ENCODE measurements around the gene CDK9. TPM values are rescaled to one million over a fixed set of nuclear protein-coding genes. Genes with fewer than 3 reads are reported as not detected.

The CDK9 gene
- total and polyA plus RNA-seq, 7 donors: 26.5 to 46.1 (median 39.3) TPM

DNA sequence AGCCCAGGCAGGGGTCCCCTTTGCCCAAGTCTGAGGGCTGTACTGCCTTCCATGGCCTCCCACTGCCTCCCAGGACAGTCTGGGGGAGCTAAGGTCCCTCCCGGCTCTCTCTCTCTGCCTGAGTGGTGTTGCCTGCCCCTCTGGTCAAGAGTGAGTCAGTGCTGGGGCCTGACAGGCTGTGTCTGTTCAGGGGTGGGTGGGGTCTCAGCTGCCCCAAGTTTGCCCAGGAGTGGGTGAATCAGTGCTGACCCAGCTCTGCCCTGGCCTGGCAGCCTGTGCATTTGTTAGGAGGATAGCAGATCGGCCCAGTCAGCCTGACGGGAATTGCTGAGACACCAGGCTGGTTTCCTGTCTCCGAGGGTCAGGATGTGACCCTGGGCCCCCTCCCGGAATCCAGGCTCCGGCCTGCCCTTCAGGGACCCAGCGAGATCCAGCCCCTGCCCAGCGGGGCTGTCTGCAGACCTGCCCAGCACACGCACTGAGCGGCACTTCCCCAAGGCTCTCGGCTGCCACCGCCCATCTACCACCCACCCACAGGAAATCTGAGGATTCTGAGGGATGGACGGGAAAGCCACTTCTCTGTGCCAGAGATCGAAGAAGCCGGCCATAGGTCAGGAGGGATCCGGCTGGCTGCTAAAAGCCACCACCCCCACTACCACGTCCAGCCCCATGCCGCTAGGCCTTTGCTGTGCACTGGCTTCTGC lies 52.7 kb downstream of the CDK9 start:
- intact Hi-C loops (cut with DNase I): no loop called here
- no peaks in the 10 kb centered on the region for H3K27me3 ChIP-seq (ENCODE audit: insufficient read depth in 3 of 3, low read length in 2 of 3)
- WGBS, 3 donors: 42 to 51% (median 48%) methylated on average over 18 of the region's 18 CpGs
- TF ChIP-seq CTCF (IDR thresholded peaks at IDR 0.05): no peak
- H3K4me3 ChIP-seq: peak overlapping the region; percentile 30
- ATAC-seq (peak; percentile 62 to 80 (median 70)), DNase-seq (peak; percentile 85 to 90)
- peaks cover 18% of the 10 kb centered on the region for H3K4me1 ChIP-seq
- H3K27ac ChIP-seq: peak overlapping the region; percentile 72
- no peaks in the 10 kb centered on the region for H3K9me3 ChIP-seq
- H3K36me3 ChIP-seq (ENCODE audit: insufficient read depth in 1 of 2, low read depth in 1 of 2): peaks cover 0 to 27% of the 10 kb centered on the region in 2 donors

Other genes with a start within 250 kb of the CDK9 start
- 10 to 100 TPM in 2 of 4 donors, 1 to 10 TPM in 2; 6.1 to 12.3 (median 8.9) TPM for gene STXBP1, start 173.8 kb upstream of the CDK9 start, total RNA-seq
- 1 to 10 TPM; 2.8 to 6.7 (median 3.2) TPM for gene STXBP1, start 173.8 kb upstream of the CDK9 start, polyA plus RNA-seq
- gene CFAP157, start 79.0 kb upstream of the CDK9 start, total RNA-seq: under 1 TPM in 1 of 4 donors, not detected in 3; 0.10 TPM
- under 1 TPM; 0.18 to 0.34 (median 0.27) TPM for gene CFAP157, start 79.0 kb upstream of the CDK9 start, polyA plus RNA-seq
- gene PTRH1, start 70.4 kb upstream of the CDK9 start, total RNA-seq: 10 to 100 TPM in 3 of 4 donors, 1 to 10 TPM in 1; 7.9 to 37.7 (median 13.3) TPM
- gene PTRH1, start 70.4 kb upstream of the CDK9 start, polyA plus RNA-seq: 10 to 100 TPM; 21.8 to 44.6 (median 36.2) TPM
- under 1 TPM in 1 of 4 donors, not detected in 3; 0.10 TPM for gene TTC16, start 70.0 kb upstream of the CDK9 start, total RNA-seq
- gene TTC16, start 70.0 kb upstream of the CDK9 start, polyA plus RNA-seq: under 1 TPM in 2 of 3 donors, not detected in 1; 0.01 to 0.03 TPM
- 1 to 10 TPM; 2.8 to 6.7 (median 4.0) TPM for gene TOR2A, start 50.7 kb upstream of the CDK9 start, total RNA-seq
- 1 to 10 TPM; 4.6 to 6.9 (median 5.0) TPM for gene TOR2A, start 50.7 kb upstream of the CDK9 start, polyA plus RNA-seq
- gene SH2D3C, start 7.4 kb upstream of the CDK9 start, total RNA-seq: 10 to 100 TPM in 2 of 4 donors, 1 to 10 TPM in 2; 8.3 to 12.0 (median 10.3) TPM
- 10 to 100 TPM in 1 of 3 donors, 1 to 10 TPM in 2; 5.3 to 10.0 (median 8.4) TPM for gene SH2D3C, start 7.4 kb upstream of the CDK9 start, polyA plus RNA-seq
- gene FPGS, start 16.8 kb downstream of the CDK9 start, total RNA-seq: 10 to 100 TPM; 39.7 to 61.9 (median 45.8) TPM
- gene FPGS, start 16.8 kb downstream of the CDK9 start, polyA plus RNA-seq: 10 to 100 TPM; 21.9 to 32.3 (median 29.8) TPM
- gene ENG, start 68.6 kb downstream of the CDK9 start, total RNA-seq: 10 to 100 TPM; 31.7 to 80.4 (median 54.3) TPM
- 10 to 100 TPM; 22.1 to 78.1 (median 28.6) TPM for gene ENG, start 68.6 kb downstream of the CDK9 start, polyA plus RNA-seq
- 100 to 1,000 TPM; 369 to 854 (median 688) TPM for gene AK1, start 91.6 kb downstream of the CDK9 start, total RNA-seq
- gene AK1, start 91.6 kb downstream of the CDK9 start, polyA plus RNA-seq: 100 to 1,000 TPM; 310 to 845 (median 778) TPM
- gene ST6GALNAC6, start 113.6 kb downstream of the CDK9 start, total RNA-seq: 10 to 100 TPM; 20.3 to 26.1 (median 24.4) TPM
- gene ST6GALNAC6, start 113.6 kb downstream of the CDK9 start, polyA plus RNA-seq: 10 to 100 TPM; 18.5 to 35.5 (median 31.0) TPM
- 10 to 100 TPM in 3 of 4 donors, 1 to 10 TPM in 1; 8.9 to 52.6 (median 27.3) TPM for gene ST6GALNAC4, start 131.0 kb downstream of the CDK9 start, total RNA-seq
- 10 to 100 TPM; 14.0 to 31.4 (median 14.8) TPM for gene ST6GALNAC4, start 131.0 kb downstream of the CDK9 start, polyA plus RNA-seq
- gene PIP5KL1, start 144.7 kb downstream of the CDK9 start, total RNA-seq: under 1 TPM in 2 of 4 donors, not detected in 2; 0.40 to 0.44 TPM
- gene PIP5KL1, start 144.7 kb downstream of the CDK9 start, polyA plus RNA-seq: under 1 TPM in 2 of 3 donors, not detected in 1; 0.05 to 0.12 TPM
- 10 to 100 TPM in 3 of 4 donors, 1 to 10 TPM in 1; 9.7 to 17.4 (median 12.2) TPM for gene DPM2, start 151.8 kb downstream of the CDK9 start, total RNA-seq
- gene DPM2, start 151.8 kb downstream of the CDK9 start, polyA plus RNA-seq: 10 to 100 TPM; 16.6 to 39.6 (median 37.1) TPM
- gene EEIG1, start 195.0 kb downstream of the CDK9 start, total RNA-seq: 10 to 100 TPM in 1 of 4 donors, 1 to 10 TPM in 3; 3.6 to 11.4 (median 8.3) TPM
- gene EEIG1, start 195.0 kb downstream of the CDK9 start, polyA plus RNA-seq: 1 to 10 TPM; 3.6 to 6.1 (median 5.1) TPM

Measured in psoas muscle (tissue), 8 donors.